Naive thymus-derived CD4-positive, alpha-beta T cell (primary cell): ENCODE data around the gene PFN4. TPM values are rescaled to one million over a fixed set of nuclear protein-coding genes. Genes with fewer than 3 reads are reported as not detected.

ENCODE experiments used
- ATAC-seq: fragments of 150-1000 bp; cut with Tn5 transposase; 2 replicates; pipeline ENCODE4 v1.10.0; 2021; ENCODE audit warnings: mild to moderate bottlenecking, moderate library complexity
- CTCF ChIA-PET: fragments of 350-600 bp; sonication (Branson Sonifier 250); formaldehyde crosslinking; loops from one replicate; lab custom pipeline; 2021; ENCODE audit warnings: antibody characterized with exemption; lab: Charles Lee
- POLR2A ChIA-PET: fragments of 350-600 bp; sonication (Branson Sonifier 250); formaldehyde crosslinking; loops from one replicate; lab custom pipeline; 2021; ENCODE audit warnings: antibody characterized with exemption, inconsistent platforms; lab: Charles Lee
- DNase-seq, 9 donors: peaks; one replicate each; pipeline versions ENCODE4 v3.0.0 to v3.0.0-alpha.2; 2020 to 2022; ENCODE audit warnings: mixed read lengths in 1 of 9
- H3K27ac ChIP-seq: one replicate; pipeline ENCODE4 v1.7.0; 2013; ENCODE audit warnings: mild to moderate bottlenecking, low read depth, low read length, moderate library complexity
- H3K27me3 ChIP-seq, 2 donors: one replicate each; pipeline ENCODE4 v1.7.0; 2013; ENCODE audit warnings: low read length in 2 of 2, mild to moderate bottlenecking in 2 of 2, moderate library complexity in 2 of 2; ENCODE audit not compliant: control insufficient read depth in 2 of 2, insufficient read depth in 2 of 2
- H3K36me3 ChIP-seq, 3 experiments: 1 replicate in 2 of 3; 2 replicates in 1 of 3; pipeline ENCODE4 v1.7.0; 2013; ENCODE audit warnings: low read length in 3 of 3, mild to moderate bottlenecking in 3 of 3, moderate library complexity in 1 of 3; ENCODE audit not compliant: insufficient read depth in 3 of 3, control insufficient read depth in 2 of 3
- H3K4me1 ChIP-seq, 2 donors: one replicate each; pipeline ENCODE4 v1.7.0; 2013; ENCODE audit warnings: low read length in 2 of 2, mild to moderate bottlenecking in 2 of 2, moderate library complexity in 1 of 2; ENCODE audit not compliant: control insufficient read depth in 2 of 2, insufficient read depth in 2 of 2
- H3K4me3 ChIP-seq: 2 replicates; pipeline ENCODE4 v1.7.0; 2013; ENCODE audit warnings: mild to moderate bottlenecking, low read length
- H3K9me3 ChIP-seq, 3 experiments: 1 replicate in 2 of 3; 2 replicates in 1 of 3; pipeline ENCODE4 v1.7.0; 2013; ENCODE audit warnings: low read length in 3 of 3; ENCODE audit not compliant: control insufficient read depth in 2 of 3
- H3K27ac Mint-ChIP-seq, 9 donors: one replicate each; pipeline ENCODE4 v1.8.0; 2020 to 2022; ENCODE audit warnings: mixed read lengths in 9 of 9, mild to moderate bottlenecking in 8 of 9, moderate library complexity in 5 of 9, inconsistent platforms in 2 of 9
- H3K27me3 Mint-ChIP-seq, 5 donors: one replicate each; pipeline ENCODE4 v1.8.0; 2021 to 2022; ENCODE audit warnings: mixed read lengths in 5 of 5, mild to moderate bottlenecking in 1 of 5
- H3K36me3 Mint-ChIP-seq, 5 donors: one replicate each; pipeline ENCODE4 v1.8.0; 2020 to 2022; ENCODE audit warnings: mixed read lengths in 5 of 5, mild to moderate bottlenecking in 3 of 5, inconsistent platforms in 1 of 5
- H3K4me1 Mint-ChIP-seq, 7 donors: one replicate each; pipeline ENCODE4 v1.8.0; 2020 to 2022; ENCODE audit warnings: mixed read lengths in 7 of 7, mild to moderate bottlenecking in 3 of 7, inconsistent platforms in 1 of 7
- H3K4me3 Mint-ChIP-seq, 10 donors: one replicate each; pipeline ENCODE4 v1.8.0; 2020 to 2022; ENCODE audit warnings: mild to moderate bottlenecking in 10 of 10, mixed read lengths in 10 of 10, moderate library complexity in 6 of 10, inconsistent platforms in 2 of 10
- H3K9me3 Mint-ChIP-seq, 11 donors: one replicate each; pipeline ENCODE4 v1.8.0; 2020 to 2022; ENCODE audit warnings: mixed read lengths in 11 of 11, mild to moderate bottlenecking in 4 of 11, inconsistent platforms in 1 of 11, moderate library complexity in 1 of 11
- intact Hi-C, 2 donors: fragments of 100-400 bp; cut with micrococcal nuclease; formaldehyde crosslinking; loops; one replicate each; pipeline ENCODE4 v1.15.1; 2023
- polyA plus RNA-seq, 2 donors: library from polyadenylated mRNA; unstranded; fragments of 300-500 nt; fragmentation: Illumina TruSeq; gene quantifications; one replicate each; pipeline ENCODE4 v1.2.3, GENCODE V29; 2021
- total RNA-seq, 6 experiments: library from RNA in 5 of 6; stranded (reverse) in 5 of 6; gene quantifications; 1 replicate in 5 of 6; 2 replicates in 1 of 6; pipeline ENCODE4 v1.2.3 and lab custom pipeline; 2021 to 2026

The PFN4 gene
- total and polyA plus RNA-seq, 7 experiments from 2014 or later = not detected

- peaks cover 0 to 23% (median 7%) of the 10 kb centered on the region in 5 donors for H3K36me3 Mint-ChIP-seq
- POLR2A ChIA-PET = interaction anchor here (1.6 to 1.7 kb wide), 2 partner anchors 158 to 159 kb away, joined by 5 read pairs; partner anchors contain the start of gene ATAD2B
- no peaks in the 10 kb centered on the region for H3K36me3 ChIP-seq
- no peaks in the 10 kb centered on the region for H3K27me3 Mint-ChIP-seq
- peak within 1 kb of the TSS; percentile 81 to 93 (median 88) for H3K4me3 Mint-ChIP-seq
- peak within 1 kb of the TSS; percentile 28 for H3K27ac ChIP-seq
- DNase-seq = peak; percentile 59 to 93 (median 80)
- CTCF ChIA-PET = interaction anchor here (0.6 to 3.3 kb wide), 12 partner anchors 8 to 261 kb away, joined by 3 to 59 read pairs (median 4); partner anchors contain the start of genes ATAD2B and SF3B6
- H3K4me1 Mint-ChIP-seq = peaks cover 10 to 21% (median 17%) of the 10 kb centered on the region in 7 donors
- intact Hi-C loops = loop anchor here (1.0 to 2.0 kb wide), 8 partner anchors 8 to 298 kb away; partner anchors contain the start of genes ATAD2B (in 2 of the 2), SF3B6 (in 2 of the 2) and WDCP (in 2 of the 2)
- H3K9me3 ChIP-seq = no peaks in the 10 kb centered on the region
- ATAC-seq = peak; percentile 96
- peak within 1 kb of the TSS in 8 of 9 donors; percentile 49 to 83 (median 65) for H3K27ac Mint-ChIP-seq
- H3K9me3 Mint-ChIP-seq = no peaks in the 10 kb centered on the region
- no peaks in the 10 kb centered on the region for H3K27me3 ChIP-seq
- peak within 1 kb of the TSS; percentile 61 for H3K4me3 ChIP-seq
- peaks cover 5 to 8% of the 10 kb centered on the region in 2 donors for H3K4me1 ChIP-seq
These were observed 38.5 kb downstream of the PFN4 start, which contains the start of gene TP53I3 for GRCh38 chr2:24084386-24085199. TSS of gene TP53I3 (minus strand) at chr2:24084834. CDS start at chr2:24084326, 508 bp downstream.

GRCh38 chr2:24083567-24084385 lies 39.4 kb downstream of the PFN4 start:
- peak overlapping the region; percentile 61 for H3K4me3 ChIP-seq
- H3K9me3 ChIP-seq = no peaks in the 10 kb centered on the region
- peak overlapping the region; percentile 28 for H3K27ac ChIP-seq
- POLR2A ChIA-PET = interaction anchor here (1.6 to 1.7 kb wide), 2 partner anchors 157 to 158 kb away, joined by 5 read pairs; partner anchors contain the start of gene ATAD2B
- peak overlapping the region; percentile 77 to 93 (median 88) for H3K4me3 Mint-ChIP-seq
- H3K4me1 Mint-ChIP-seq = peaks cover 10 to 22% (median 17%) of the 10 kb centered on the region in 7 donors
- H3K36me3 Mint-ChIP-seq = peaks cover 0 to 22% (median 7%) of the 10 kb centered on the region in 5 donors
- H3K9me3 Mint-ChIP-seq = no peaks in the 10 kb centered on the region
- intact Hi-C loops = loop anchor here (1.0 to 2.0 kb wide), 8 partner anchors 7 to 299 kb away; partner anchors contain the start of genes ATAD2B (in 2 of the 2), SF3B6 (in 2 of the 2) and WDCP (in 2 of the 2)
- peak; percentile 72 for ATAC-seq
- no peaks in the 10 kb centered on the region for H3K27me3 ChIP-seq
- H3K27ac Mint-ChIP-seq = peak overlapping the region in 8 of 9 donors; percentile 49 to 83 (median 65)
- H3K27me3 Mint-ChIP-seq = no peaks in the 10 kb centered on the region
- no peaks in the 10 kb centered on the region for H3K36me3 ChIP-seq
- peak in 2 of 9 donors; percentile 46 to 57 for DNase-seq
- peaks cover 5 to 8% of the 10 kb centered on the region in 2 donors for H3K4me1 ChIP-seq
- CTCF ChIA-PET = interaction anchor here (0.6 to 3.3 kb wide), 9 partner anchors 11 to 690 kb away, joined by 3 to 59 read pairs (median 4); partner anchors contain the start of gene ATAD2B

- DNase-seq (no peak), ATAC-seq (no peak)
- peaks cover 11 to 24% (median 21%) of the 10 kb centered on the region in 7 donors for H3K4me1 Mint-ChIP-seq
- intact Hi-C loops = no loop called here
- no peaks in the 10 kb centered on the region for H3K9me3 Mint-ChIP-seq
- H3K27ac ChIP-seq = no peak overlapping the region
- H3K4me3 ChIP-seq = no peak overlapping the region
- H3K27ac Mint-ChIP-seq = peak overlapping the region in 2 of 9 donors; percentile 47 to 49
- no peaks in the 10 kb centered on the region for H3K36me3 ChIP-seq
- H3K27me3 ChIP-seq = no peaks in the 10 kb centered on the region
- ChIA-PET CTCF (interaction anchor here (0.6 to 3.3 kb wide), 7 partner anchors 12 to 691 kb away, joined by 3 to 59 read pairs (median 4); partner anchors contain the start of gene ATAD2B), POLR2A (interaction anchor here (1.6 kb wide), 1 partner anchor 156 kb away, joined by 5 read pairs; the partner anchor contains the start of gene ATAD2B)
- peaks cover 5 to 8% of the 10 kb centered on the region in 2 donors for H3K4me1 ChIP-seq
- peaks cover 0 to 18% (median 7%) of the 10 kb centered on the region in 5 donors for H3K36me3 Mint-ChIP-seq
- peak overlapping the region; percentile 59 to 93 (median 88) for H3K4me3 Mint-ChIP-seq
- no peaks in the 10 kb centered on the region for H3K27me3 Mint-ChIP-seq
- no peaks in the 10 kb centered on the region for H3K9me3 ChIP-seq
These were observed 40.2 kb downstream of the PFN4 start for GRCh38 chr2:24082787-24083566.

- ATAC-seq (no peak), DNase-seq (no peak)
- H3K4me3 Mint-ChIP-seq = no peak overlapping the region
- H3K4me1 ChIP-seq = peaks cover 15 to 17% of the 10 kb centered on the region in 2 donors
- H3K4me1 Mint-ChIP-seq = peaks cover 12 to 35% (median 29%) of the 10 kb centered on the region in 7 donors
- H3K27ac ChIP-seq = no peak overlapping the region
- H3K4me3 ChIP-seq = no peak overlapping the region
- H3K27ac Mint-ChIP-seq = no peak overlapping the region
- H3K9me3 Mint-ChIP-seq = no peaks in the 10 kb centered on the region
- peaks cover 0 to 18% (median 5%) of the 10 kb centered on the region in 5 donors for H3K36me3 Mint-ChIP-seq
- CTCF ChIA-PET = interaction anchor here (0.7 to 1.4 kb wide), 2 partner anchors 153 to 245 kb away, joined by 3 to 5 read pairs; partner anchors contain the start of gene ATAD2B
- POLR2A ChIA-PET = interaction anchor here (2.9 kb wide), 1 partner anchor 154 kb away, joined by 9 read pairs; the partner anchor contains the start of gene ATAD2B
- H3K36me3 ChIP-seq = no peaks in the 10 kb centered on the region
- H3K27me3 ChIP-seq = no peaks in the 10 kb centered on the region
- H3K9me3 ChIP-seq = no peaks in the 10 kb centered on the region
- no peaks in the 10 kb centered on the region for H3K27me3 Mint-ChIP-seq
- intact Hi-C loops = no loop called here
These were observed 42.4 kb downstream of the PFN4 start for GRCh38 chr2:24080701-24081100.

- H3K4me1 Mint-ChIP-seq = peaks cover 14 to 38% (median 36%) of the 10 kb centered on the region in 7 donors
- Histone ChIP-seq H3K36me3 (peaks cover 0 to 1% (median under 1%) of the 10 kb centered on the region in 3 experiments), H3K27ac (no peak overlapping the region), H3K9me3 (no peaks in the 10 kb centered on the region), H3K27me3 (no peaks in the 10 kb centered on the region), H3K4me3 (no peak overlapping the region), H3K4me1 (peaks cover 13 to 18% of the 10 kb centered on the region in 2 donors)
- intact Hi-C loops = loop anchor here (2.0 to 5.0 kb wide), 7 partner anchors 283 to 1954 kb away; partner anchors contain the start of genes DTNB (in 1 of the 2), ITSN2 (in 1 of the 2), KLHL29 (in 1 of the 2) and NCOA1 (in 1 of the 2)
- peaks cover 4 to 22% (median 7%) of the 10 kb centered on the region in 5 donors for H3K36me3 Mint-ChIP-seq
- no peaks in the 10 kb centered on the region for H3K9me3 Mint-ChIP-seq
- no peaks in the 10 kb centered on the region for H3K27me3 Mint-ChIP-seq
- ATAC-seq (no peak), DNase-seq (no peak)
- H3K27ac Mint-ChIP-seq = peak overlapping the region; percentile 77 to 99 (median 99)
- peak overlapping the region; percentile 93 to 99 (median 98) for H3K4me3 Mint-ChIP-seq
- ChIA-PET CTCF (no interaction called here), POLR2A (interaction anchor here (1.6 to 2.8 kb wide), 3 partner anchors 9 to 152 kb away, joined by 3 to 49 read pairs (median 21); partner anchors contain the start of genes ATAD2B and WDCP)
These were observed 45.3 kb downstream of the PFN4 start for GRCh38 chr2:24077879-24078278.
